HG03064 (cell line): ENCODE data around the gene ZP1.
A peak's percentile ranks its signal among the peaks of the same experiment; 100 is the strongest.
"Not testable (repeated sequence)": the region's sequence is repeated elsewhere in the genome, so short reads cannot be mapped to it uniquely, and the experiment has no call there.

Experiments used
- ATAC-seq: cut with Tn5 transposase; IDR thresholded peaks from one replicate; pipeline ENCODE4 v1.9.1; 2021; ENCODE audit warnings: low read depth; ENCODE audit not compliant: unreplicated experiment

The ZP1 gene

GRCh38 chr11:60906132-60906972 is 39.0 kb downstream of the ZP1 start, which contains the start of gene PRPF19:
Gene PRPF19 (minus strand): TSS chr11:60906585. CDS start chr11:60906382, 203 bp downstream.
- peak; percentile 66 for ATAC-seq

- ATAC-seq, result no peak
Measured at GRCh38 chr11:60908803-60909202, 41.5 kb downstream of the ZP1 start.

DNA sequence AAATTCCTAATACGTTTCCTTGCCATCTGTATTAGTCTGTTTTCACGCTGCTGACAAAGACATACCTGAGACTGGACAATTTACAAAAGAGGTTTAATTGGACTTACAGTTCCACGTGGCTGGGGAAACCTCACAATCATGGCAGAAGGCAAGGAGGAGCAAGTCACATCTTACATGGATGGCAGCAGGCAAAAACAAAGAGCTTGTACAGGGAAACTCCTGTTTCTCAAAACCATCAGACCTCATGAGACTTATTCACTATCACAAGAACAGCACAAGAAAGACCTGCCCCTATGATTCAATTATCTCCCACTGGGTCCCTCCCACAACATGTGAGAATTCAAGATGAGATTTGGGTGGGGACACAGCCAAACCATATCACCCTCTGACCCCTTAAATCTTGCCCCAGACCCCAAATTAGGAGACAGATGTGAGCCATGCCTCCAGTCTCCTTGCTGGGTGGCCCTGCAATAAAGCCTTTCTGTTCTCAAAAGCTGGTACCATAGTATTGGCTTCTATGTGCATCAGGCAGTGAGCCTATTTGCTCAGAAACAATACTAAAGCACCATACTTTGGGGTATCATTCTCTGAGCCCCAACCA is 42.4 kb downstream of the ZP1 start:
- ATAC-seq, result not testable (repeated sequence)

DNA sequence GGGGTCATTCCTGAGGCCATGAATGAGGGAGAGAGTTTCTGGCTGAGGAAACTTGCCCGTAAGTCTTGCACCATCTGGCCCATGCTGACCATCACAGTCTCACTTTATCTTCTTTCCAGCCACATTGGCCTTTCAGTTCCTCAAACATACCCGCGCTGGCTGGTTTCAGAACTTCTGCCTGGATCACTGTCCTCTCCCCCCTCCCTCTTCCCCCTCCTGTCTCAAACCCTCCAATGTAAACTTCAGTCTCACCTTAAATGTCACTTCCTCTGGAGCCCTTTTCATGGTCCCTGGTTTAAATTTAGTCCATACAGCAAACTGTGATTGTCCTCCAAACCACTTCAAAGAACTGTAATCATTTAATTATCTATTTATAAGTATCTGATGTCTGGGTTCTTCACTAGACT is 42.9 kb downstream of the ZP1 start:
- ATAC-seq, result peak; percentile 25

- no peak for ATAC-seq
Measured at GRCh38 chr11:60910711-60911380, 43.5 kb downstream of the ZP1 start.

GRCh38 chr11:60912223-60912850 is 45.0 kb downstream of the ZP1 start:
- no peak for ATAC-seq

DNA sequence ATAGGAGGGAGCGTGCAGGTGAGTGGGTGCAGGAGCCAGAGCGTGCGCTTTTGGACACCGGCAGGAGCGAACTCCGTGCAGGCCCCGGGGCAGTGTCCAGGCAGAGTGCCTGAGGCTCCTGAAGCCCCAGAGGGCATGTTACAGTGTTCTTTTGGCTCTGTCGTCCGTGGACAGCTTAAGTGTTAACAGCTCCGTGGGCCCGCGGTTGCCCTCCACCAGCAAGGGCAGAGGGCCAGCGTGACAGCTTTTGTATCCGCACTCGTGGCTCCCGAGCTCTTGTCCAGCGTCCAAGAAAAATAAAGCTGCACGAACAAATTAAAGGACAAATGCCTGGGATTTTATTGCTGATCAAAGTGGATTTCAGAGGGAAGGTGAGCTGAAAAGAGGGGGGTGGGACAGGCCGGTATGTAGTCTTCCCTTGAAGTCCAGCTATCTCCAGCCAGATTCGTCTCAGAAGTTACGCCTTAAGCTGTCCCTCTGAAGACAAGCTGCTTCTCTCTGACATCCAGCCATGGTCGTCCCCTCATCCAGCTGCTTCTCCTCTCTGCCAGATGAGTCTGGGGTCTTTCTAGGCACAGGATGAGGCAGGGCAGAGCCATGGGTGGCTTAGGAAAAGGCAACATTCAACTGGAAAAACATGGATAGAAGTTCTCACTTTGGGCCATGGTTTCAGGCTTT is 45.6 kb downstream of the ZP1 start:
- ATAC-seq, result no peak

DNA sequence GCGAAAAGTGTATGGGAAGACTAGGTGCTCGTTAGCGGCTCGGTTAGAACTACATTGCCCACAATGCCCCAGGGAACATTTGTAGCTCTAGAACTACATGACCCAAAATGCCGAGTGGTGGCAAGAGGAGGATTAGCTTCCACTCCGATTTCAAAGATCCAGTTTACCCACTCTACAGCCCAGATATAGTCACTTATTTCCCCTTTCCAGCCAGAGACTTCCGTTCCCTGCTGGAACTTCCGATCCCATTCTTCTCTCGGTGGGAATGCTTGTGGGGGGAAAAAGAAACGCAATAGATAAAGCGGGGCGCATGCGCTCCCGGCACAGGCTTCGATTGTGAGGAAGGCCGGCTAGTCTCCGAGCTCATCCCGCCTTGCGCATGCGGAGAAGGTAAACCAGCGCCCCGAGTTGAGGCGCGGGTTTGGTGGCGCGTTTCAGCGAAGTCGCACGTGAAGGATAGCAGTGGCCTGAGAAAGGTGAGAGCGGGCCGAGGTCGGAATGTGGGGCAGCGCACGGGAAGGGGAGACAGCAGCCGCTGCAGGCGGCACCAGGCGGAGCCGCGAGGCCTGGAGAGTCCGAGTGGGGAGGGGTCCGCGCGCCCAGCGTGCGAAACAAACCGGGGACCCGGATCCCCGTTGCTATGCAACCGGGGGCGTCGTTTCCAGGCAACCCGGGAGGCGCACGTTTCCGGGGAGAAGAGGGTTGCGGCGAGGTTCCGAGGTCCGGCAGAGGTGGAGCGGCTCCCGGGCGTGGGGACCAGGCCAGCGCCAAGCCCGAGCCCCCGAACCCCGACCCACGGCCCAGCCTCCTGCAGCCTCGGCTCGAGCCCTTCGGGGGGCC is 46.7 kb downstream of the ZP1 start, which contains the start of gene TMEM109:
TSS of gene TMEM109 (plus strand) at position 366 of the 840 bp plus-strand sequence. CDS start 5,536 bp downstream, outside the sequence.
- peak; percentile 40 for ATAC-seq

DNA sequence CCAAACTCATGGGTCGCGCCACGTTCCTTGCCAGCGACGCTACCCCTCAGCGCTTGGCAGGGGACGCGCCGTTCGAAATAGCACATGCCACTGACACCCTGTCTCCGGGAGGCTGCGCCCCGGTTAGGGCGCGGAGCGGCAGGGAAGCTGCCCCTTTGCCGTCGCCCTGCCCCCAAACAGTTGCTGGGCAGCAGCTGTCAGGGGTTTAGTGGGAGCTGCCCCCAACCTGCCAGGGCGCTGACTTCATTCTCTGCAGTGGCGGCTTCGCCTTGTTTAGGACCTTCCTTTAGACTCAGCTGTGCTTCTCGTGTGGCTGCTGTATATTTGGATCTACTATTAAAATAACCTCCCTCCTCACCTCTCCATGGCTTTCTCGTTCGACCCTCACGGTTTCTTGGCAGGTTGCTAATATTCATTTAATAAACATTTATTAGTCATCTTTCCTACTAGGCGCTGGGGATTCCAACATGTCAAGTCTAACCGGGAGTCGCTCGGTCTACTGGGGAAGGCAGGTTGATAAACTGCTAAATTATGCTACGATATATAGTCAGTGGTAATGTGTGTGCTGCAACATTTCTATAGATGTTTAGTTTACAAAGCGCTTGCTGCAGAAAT is 47.4 kb downstream of the ZP1 start:
- peak; percentile 3 for ATAC-seq

DNA sequence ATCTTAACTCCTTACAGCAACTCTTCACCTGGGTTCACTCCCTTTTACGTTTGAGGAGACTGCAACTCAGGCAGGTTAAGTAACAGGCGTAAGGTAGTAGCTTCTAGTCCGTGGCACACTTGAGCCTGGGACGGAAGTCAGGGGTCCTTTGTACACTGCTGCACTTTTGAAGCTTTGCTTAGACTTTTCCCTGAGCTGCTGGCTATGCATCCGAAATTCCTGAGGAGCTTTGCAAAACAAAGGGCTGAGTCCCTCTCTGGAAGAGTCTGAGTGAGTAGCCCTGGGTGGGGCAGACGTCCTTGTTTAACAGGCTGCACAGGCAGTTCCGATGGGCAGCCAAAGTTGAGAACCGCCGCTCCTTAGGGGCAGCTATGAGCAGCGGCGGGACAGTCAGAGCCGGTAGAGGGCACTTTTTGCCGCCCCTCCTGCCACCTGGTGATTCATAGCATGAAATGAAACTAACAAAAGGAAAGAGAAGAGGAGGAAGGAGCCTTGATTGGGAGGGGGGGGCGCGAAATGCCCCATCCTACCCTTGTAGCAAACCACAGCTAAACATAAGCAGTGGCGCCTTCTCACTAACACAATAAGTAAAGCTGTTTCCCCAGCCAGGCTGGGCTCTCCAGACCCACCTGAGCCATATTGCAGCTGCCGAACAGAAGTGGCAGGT is 48.0 kb downstream of the ZP1 start:
- peak; percentile 50 for ATAC-seq

GRCh38 chr11:60916669-60917206 is 49.4 kb downstream of the ZP1 start:
- no peak for ATAC-seq

- ATAC-seq, result no peak
Measured at GRCh38 chr11:60917267-60917666, 49.9 kb downstream of the ZP1 start.

- ATAC-seq, result no peak
Measured at GRCh38 chr11:60918251-60918938, 51.1 kb downstream of the ZP1 start.

DNA sequence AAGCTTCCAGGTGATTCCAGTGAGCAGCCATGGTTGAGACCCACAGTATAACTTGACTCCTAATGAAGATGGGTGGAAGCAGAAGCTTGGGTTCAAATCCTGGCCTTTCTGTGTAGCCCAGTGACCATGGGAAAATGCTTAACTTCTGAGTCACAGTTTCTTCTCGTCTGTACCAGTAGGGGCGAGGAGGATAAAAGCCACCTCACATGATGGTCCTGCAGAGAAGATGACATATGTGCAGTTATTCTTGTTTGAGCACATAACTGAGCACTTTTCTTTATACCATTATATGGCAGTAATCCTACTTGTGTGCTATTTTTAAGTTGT is 51.6 kb downstream of the ZP1 start:
- no peak for ATAC-seq

DNA sequence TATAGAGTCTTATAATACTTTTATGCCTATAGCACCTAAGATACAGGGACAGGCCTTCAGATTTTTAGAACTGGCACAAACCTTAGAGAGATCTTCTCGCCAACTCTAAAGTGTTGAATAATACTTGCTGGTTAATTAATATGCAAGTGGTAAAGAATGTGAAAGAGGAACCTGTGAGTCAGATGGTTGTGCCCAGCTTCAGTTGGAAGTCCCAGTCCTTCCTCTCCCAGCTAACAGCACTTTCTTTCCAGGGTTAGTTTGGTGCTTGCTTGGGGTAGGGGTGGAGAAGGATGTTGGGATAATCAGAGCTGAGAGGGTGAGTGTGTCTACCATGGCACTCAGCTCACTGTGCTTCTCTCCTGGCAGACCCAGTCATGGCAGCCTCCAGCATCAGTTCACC is 52.0 kb downstream of the ZP1 start:
- no peak for ATAC-seq

- ATAC-seq, result no peak
Measured at GRCh38 chr11:60919956-60920355, 52.6 kb downstream of the ZP1 start.

GRCh38 chr11:60921259-60921658 is 53.9 kb downstream of the ZP1 start:
- no peak for ATAC-seq
